K562 (cell line): Measurements from ENCODE around the gene SLC7A5. TPM values are rescaled to one million over a fixed set of nuclear protein-coding genes. Genes with fewer than 3 reads are reported as not detected.

Experiments
- CEBPB ChIP-seq: fragments of 450-650 bp; IDR thresholded peaks from 2 replicates; pipeline ENCODE4 v1.6.1; 2016; ENCODE audit warnings: missing genetic modification characterization, missing compliant biosample characterization
- DDX20 ChIP-seq: fragments of 450-650 bp; IDR thresholded peaks from 2 replicates; pipeline ENCODE4 v1.6.1; 2016; ENCODE audit warnings: missing genetic modification characterization, low read depth, mild to moderate bottlenecking, missing compliant biosample characterization, moderate library complexity
- DMBX1 ChIP-seq: fragments of 250-450 bp; sonication (Bioruptor Pico); IDR thresholded peaks from 2 replicates; pipeline ENCODE4 v1.8.0; 2022; ENCODE audit warnings: inconsistent platforms, mild to moderate bottlenecking, moderate library complexity, borderline replicate concordance
- E2F6 ChIP-seq, 2 experiments: IDR thresholded peaks; 2 replicates each; pipeline ENCODE4 v1.6.1; 2011; ENCODE audit warnings: borderline replicate concordance in 1 of 2, control low read depth in 1 of 2, low read depth in 1 of 2, low read length in 1 of 2, mild to moderate bottlenecking in 1 of 2, mixed read lengths in 1 of 2, moderate library complexity in 1 of 2; ENCODE audit not compliant: insufficient read depth in 1 of 2, insufficient read length in 1 of 2, poor library complexity in 1 of 2, severe bottlenecking in 1 of 2; ENCODE audit errors: extremely low read depth in 1 of 2
- ELF4 ChIP-seq: fragments of 450-650 bp; formaldehyde crosslinking; IDR thresholded peaks from 2 replicates; pipeline ENCODE4 v1.4.0; 2022; ENCODE audit warnings: missing genetic modification characterization
- GABPA ChIP-seq: fragments of 200-800 bp; sonication (Bioruptor generic); conservative IDR thresholded peaks from 2 replicates; pipeline ENCODE4 v1.6.1; 2016; ENCODE audit warnings: low read depth, missing genetic modification characterization, missing compliant biosample characterization
- HDGF ChIP-seq: fragments of 450-650 bp; IDR thresholded peaks from 2 replicates; pipeline ENCODE4 v1.6.1; 2016
- ID3 ChIP-seq, 2 experiments: fragments of 250-450 bp in 1 of 2; fragments of 450-650 bp in 1 of 2; sonication (Bioruptor Pico) in 1 of 2; IDR thresholded peaks; 2 replicates each; pipeline versions ENCODE4 v1.6.1 to v1.8.0; 2016 to 2021; ENCODE audit warnings: mild to moderate bottlenecking in 2 of 2, moderate library complexity in 2 of 2, missing compliant biosample characterization in 1 of 2, missing genetic modification characterization in 1 of 2
- KLF6 ChIP-seq: fragments of 250-450 bp; sonication (Bioruptor Pico); IDR thresholded peaks from 2 replicates; pipeline ENCODE4 v1.4.0; 2020; ENCODE audit warnings: mild to moderate bottlenecking, moderate library complexity, borderline replicate concordance
- MCM5 ChIP-seq: fragments of 450-650 bp; IDR thresholded peaks from 2 replicates; pipeline ENCODE4 v1.6.1; 2016; ENCODE audit warnings: low read depth
- RAD21 ChIP-seq, 2 experiments: fragments of 250-450 bp in 1 of 2; fragments of 450-650 bp in 1 of 2; sonication (Bioruptor Pico) in 1 of 2; formaldehyde crosslinking in 1 of 2; IDR thresholded peaks in 1 of 2; conservative IDR thresholded peaks in 1 of 2; 2 replicates each; pipeline versions ENCODE4 v1.4.0 to v1.8.0; 2020 to 2022; ENCODE audit warnings: mild to moderate bottlenecking in 2 of 2, moderate library complexity in 1 of 2
- YY1 ChIP-seq, 3 experiments: IDR thresholded peaks; 2 replicates each; pipeline ENCODE4 v1.6.1; 2011; ENCODE audit warnings: low read length in 2 of 3, mild to moderate bottlenecking in 2 of 3, moderate library complexity in 2 of 3, borderline replicate concordance in 1 of 3, control low read depth in 1 of 3, low read depth in 1 of 3; ENCODE audit not compliant: insufficient read depth in 3 of 3, insufficient replicate concordance in 2 of 3, control insufficient read depth in 1 of 3, insufficient read length in 1 of 3; ENCODE audit errors: extremely low read depth in 1 of 3
- ZFX ChIP-seq: sonication (generic); formaldehyde crosslinking; IDR thresholded peaks from 2 replicates; pipeline ENCODE4 v1.8.0; 2022; ENCODE audit warnings: mild to moderate bottlenecking, missing genetic modification reagents, moderate library complexity
- polyA plus RNA-seq, 8 experiments: library from polyadenylated mRNA; depleted of rRNA in 4 of 8; stranded (reverse) in 5 of 8; unstranded in 3 of 8; fragments of >200 nt; fragmentation: Nextera tagmentation in 2 of 8; fragmentation: Illumina TruSeq in 1 of 8; extraction: Ambion mirVana in 2 of 8; extraction: Trizol in 1 of 8; gene quantifications; 2 replicates each; pipeline versions ENCODE4 v1.2.1 to v1.2.3, GENCODE V29; 2011 to 2014; ENCODE audit warnings: inconsistent platforms in 1 of 8, missing spikeins in 1 of 8
- total RNA-seq, 7 experiments: library from RNA; depleted of rRNA in 6 of 7; stranded (reverse); fragments of >200 nt in 6 of 7; fragmentation: Illumina TruSeq in 2 of 7; extraction: Trizol in 2 of 7; gene quantifications; 2 replicates each; pipeline versions ENCODE4 v1.2.1 to v1.2.3, GENCODE V29; 2011 to 2021; ENCODE audit warnings: low replicate concordance in 1 of 7

Gene SLC7A5
- total and polyA plus RNA-seq, 9 of the 15 experiments (the other 6 are each of a cell fraction or from before 2014, with no cell fraction given), result 1.9 to 220 (median 18.6) TPM

GRCh38 chr16:87853411-87854052, 15.8 kb downstream of the SLC7A5 start (continued):
- TF ChIP-seq DDX20 (tag) (no peak), YY1 (IDR thresholded peaks at IDR 0.05; ENCODE audit: borderline replicate concordance in 1 of 3, control insufficient read depth in 1 of 3, extremely low read depth in 1 of 3, insufficient read depth in 3 of 3, insufficient read length in 1 of 3, insufficient replicate concordance in 2 of 3, low read depth in 1 of 3, low read length in 2 of 3) (peak in 1 of 3 experiments; percentile 39), CEBPB (tag) (peak; percentile 99), MCM5 (no peak), RAD21 (CRISPR knock-in tag; conservative IDR thresholded peaks at IDR 0.05 in 1 of 2, IDR thresholded peaks at IDR 0.05 in 1 of 2) (peak in 1 of 2 experiments; percentile 19; a peak in 1 of 4 replicates), ID3 (CRISPR knock-in tag; IDR thresholded peaks at IDR 0.05) (no peak), ID3 (tag; IDR thresholded peaks at IDR 0.05) (peak; percentile 46; the same call in 1 of the 2 replicates), ELF4 (CRISPR knock-in tag) (0 out of 2 replicates have a peak, but pooled peaks have one; percentile 62), KLF6 (peak; percentile 80; the same call in 1 of the 2 replicates), DMBX1 (CRISPR knock-in tag) (peak; percentile 93), GABPA (tag) (peak; percentile 10; the same call in 1 of the 2 replicates), E2F6 (IDR thresholded peaks at IDR 0.05; ENCODE audit: borderline replicate concordance in 1 of 2, extremely low read depth in 1 of 2, insufficient read depth in 1 of 2, insufficient read length in 1 of 2, low read depth in 1 of 2, low read length in 1 of 2, poor library complexity in 1 of 2, severe bottlenecking in 1 of 2) (peak; percentile 38 to 49), ZFX (CRISPR knock-in tag) (no peak; the same call in 1 of the 2 replicates), HDGF (no peak)
